HL-60 (cell line): Measurements from ENCODE around the gene TMUB1.
A peak's percentile ranks its signal among the peaks of the same experiment; 100 is the strongest.

Source experiments
- DNase-seq, 2 experiments: peaks; one replicate each; pipeline ENCODE4 v3.0.0-alpha.2; 2010 to 2020; ENCODE audit warnings: low read depth in 1 of 2, low spot score in 1 of 2
- H3K27ac ChIP-seq: fragments of 250-450 bp; sonication (Bioruptor Pico); replicated peaks from 2 replicates; pipeline ENCODE4 v1.5.1; 2020; ENCODE audit warnings: mild to moderate bottlenecking, moderate library complexity
- H3K27me3 ChIP-seq: fragments of 250-450 bp; sonication (Bioruptor Pico); 2 replicates; pipeline ENCODE4 v1.5.1; 2021; ENCODE audit warnings: mild to moderate bottlenecking, moderate library complexity; ENCODE audit not compliant: insufficient read depth, poor library complexity, severe bottlenecking
- H3K4me3 ChIP-seq: replicated peaks from 2 replicates; pipeline ENCODE4 v1.5.1; 2011; ENCODE audit warnings: mild to moderate bottlenecking, control low read depth, low read length; ENCODE audit not compliant: insufficient read depth
- CTCF ChIP-seq: IDR thresholded peaks from one replicate; pipeline ENCODE4 v1.5.1; 2011; ENCODE audit warnings: low read length, control low read depth, inconsistent platforms; ENCODE audit not compliant: insufficient read depth
- GABPA ChIP-seq: IDR thresholded peaks from 2 replicates; pipeline ENCODE4 v1.6.1; 2012; ENCODE audit warnings: low read depth
- POLR2AphosphoS5 ChIP-seq: IDR thresholded peaks from 2 replicates; pipeline ENCODE4 v1.6.1; 2012; ENCODE audit warnings: low read depth
- REST ChIP-seq: IDR thresholded peaks from 2 replicates; pipeline ENCODE4 v1.6.1; 2012; ENCODE audit warnings: low read depth; ENCODE audit not compliant: insufficient replicate concordance
- SPI1 ChIP-seq: IDR thresholded peaks from 2 replicates; pipeline ENCODE4 v1.6.1; 2012; ENCODE audit warnings: low read depth, mild to moderate bottlenecking, borderline replicate concordance

Gene TMUB1

GRCh38 chr7:151051108-151051507 lies 32.2 kb downstream of the TMUB1 start:
- no peak overlapping the region for H3K4me3 ChIP-seq

GRCh38 chr7:151048911-151049463 lies 34.3 kb downstream of the TMUB1 start:
- TF ChIP-seq POLR2AphosphoS5, result no peak
- no peak for TF ChIP-seq GABPA
- TF ChIP-seq REST, result no peak
- no peak for TF ChIP-seq CTCF
- no peak for TF ChIP-seq SPI1
- Histone ChIP-seq H3K27me3 (no peaks in the 10 kb centered on the region), H3K27ac (no peak overlapping the region), H3K4me3 (no peak overlapping the region)
- no peak for DNase-seq

More at GRCh38 chr7:151051108-151051507, 32.2 kb downstream of the TMUB1 start:
- peak; percentile 97 for TF ChIP-seq REST
- TF ChIP-seq POLR2AphosphoS5, result no peak
- H3K27ac ChIP-seq, result no peak overlapping the region
- no peaks in the 10 kb centered on the region for H3K27me3 ChIP-seq
- DNase-seq, result peak; percentile 70 to 82

- TF ChIP-seq GABPA (no peak), CTCF (no peak), POLR2AphosphoS5 (no peak), SPI1 (no peak), REST (no peak)
- DNase-seq, result no peak
- no peak within 1 kb of the TSS for H3K4me3 ChIP-seq
Measured at GRCh38 chr7:151047976-151048815, 35.1 kb downstream of the TMUB1 start, which contains the start of gene ASIC3. Gene ASIC3, plus strand, starts transcription at chr7:151048531. Its CDS starts 355 bp downstream, at chr7:151048886.

More at GRCh38 chr7:151047976-151048815, 35.1 kb downstream of the TMUB1 start, which contains the start of gene ASIC3:
- no peak within 1 kb of the TSS for H3K27ac ChIP-seq
- H3K27me3 ChIP-seq, result no peaks in the 10 kb centered on the region
